NCI-H345 treated with DMSO at 0.1 percent for 48 hours (cell line): ENCODE results near the gene ENAH.
"Not testable (repeated sequence)": the region's sequence is repeated elsewhere in the genome, so short reads cannot be mapped to it uniquely, and the experiment has no call there.

ENCODE experiments used
- DNase-seq: peaks from one replicate; lab custom pipeline; 2025; ENCODE audit not compliant: unreplicated experiment; lab: John Stamatoyannopoulos, UW

Gene ENAH

DNA sequence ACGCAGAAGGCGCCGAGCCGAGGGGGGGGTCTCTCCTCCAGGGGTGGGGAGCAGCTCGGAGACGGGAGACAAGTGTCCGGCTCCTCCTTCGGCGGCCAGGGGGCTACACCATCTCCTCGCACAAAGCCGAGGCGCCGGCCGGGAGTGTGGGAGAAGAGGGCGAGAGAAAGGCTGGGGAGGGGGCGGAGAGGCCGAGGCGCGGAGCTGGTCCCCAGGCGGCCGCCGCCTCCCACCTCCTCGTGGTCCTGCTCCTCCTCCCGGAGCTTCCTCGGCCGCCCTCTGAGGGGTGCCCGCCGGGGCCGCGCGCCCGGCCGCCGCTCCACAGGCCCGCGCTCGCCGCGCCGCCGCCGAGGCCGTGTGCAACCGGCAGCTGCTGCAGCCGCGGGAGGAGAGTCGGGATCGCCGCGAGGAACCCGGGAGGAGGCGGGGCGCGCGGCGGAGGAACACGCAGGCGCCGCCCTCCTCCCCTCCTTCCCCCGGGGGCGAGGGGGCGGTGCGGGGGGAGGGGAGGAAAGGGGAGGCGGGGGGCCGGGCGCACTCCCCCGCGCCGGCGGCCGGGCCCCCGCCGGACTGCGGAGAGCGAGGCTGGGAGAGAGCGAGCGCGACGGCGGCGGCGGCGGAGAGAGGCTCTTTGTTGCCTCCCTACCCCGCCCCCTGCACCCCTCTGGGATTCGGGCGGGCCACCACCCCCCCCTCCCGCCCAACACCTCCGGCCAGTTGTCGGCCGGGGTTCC lies at the start of gene ENAH:
ENAH (minus strand) TSS at position 395 of the 734 bp plus-strand sequence. CDS start 433 bp downstream, outside the sequence.
- peak; percentile 58 for DNase-seq

DNA sequence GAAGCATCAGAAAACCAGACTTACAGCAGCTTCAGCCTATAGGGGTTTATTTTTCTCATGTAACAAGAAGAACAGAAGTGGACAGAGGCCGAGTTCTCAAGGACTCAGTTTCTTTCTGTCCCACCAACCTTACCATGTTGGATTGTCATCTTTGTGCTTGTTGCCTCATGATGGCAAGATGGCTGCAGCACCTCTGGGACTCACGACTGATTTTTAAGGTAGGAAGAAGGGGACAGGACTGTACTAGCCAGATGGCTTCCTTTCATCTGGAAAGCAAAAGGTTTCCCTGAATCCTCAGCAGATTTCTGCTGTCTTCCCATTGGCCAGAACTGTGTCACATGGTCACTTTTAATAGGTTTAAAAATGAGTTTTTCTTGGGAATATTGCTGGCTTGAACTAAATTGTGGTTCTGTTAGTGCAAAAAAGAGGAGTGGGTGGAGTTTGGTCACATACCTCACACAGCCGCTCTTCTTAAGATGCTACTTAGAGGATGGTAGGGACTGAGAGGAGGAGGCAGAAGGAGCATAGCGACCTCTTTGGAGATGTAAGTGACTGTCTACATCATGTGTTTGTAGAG lies 48.1 kb upstream of the ENAH start:
- DNase-seq, result no peak

DNA sequence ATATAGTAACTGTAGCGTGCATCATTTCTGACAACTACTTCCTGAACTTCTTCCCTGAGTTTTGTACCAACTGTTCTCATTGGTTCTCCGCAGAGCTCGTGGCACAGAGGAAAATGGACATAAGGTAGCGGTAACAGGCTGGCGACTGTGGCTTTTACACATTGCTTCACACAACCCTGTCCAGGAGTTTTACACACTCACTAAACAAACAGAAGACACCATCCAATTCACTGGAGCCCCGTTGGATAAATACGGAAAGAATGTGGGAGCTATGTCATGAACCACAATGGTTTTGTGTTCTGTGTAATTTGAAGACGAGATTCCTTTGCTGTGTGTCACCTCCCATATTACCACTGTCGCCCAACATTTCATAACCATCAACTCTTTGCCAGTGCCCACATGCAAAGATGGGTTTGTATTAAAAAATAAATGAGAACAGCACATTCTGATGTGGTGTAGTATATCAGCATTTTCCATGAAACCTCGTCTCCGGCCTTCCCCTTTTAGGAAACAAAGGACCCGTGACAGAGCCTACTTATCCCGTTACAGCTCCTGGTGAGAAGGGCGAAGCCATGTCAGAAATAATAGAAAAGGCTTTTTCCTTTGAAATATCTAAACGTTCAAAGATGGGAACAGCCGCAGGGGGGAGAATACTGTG lies 47.4 kb upstream of the ENAH start:
- DNase-seq, result no peak

DNA sequence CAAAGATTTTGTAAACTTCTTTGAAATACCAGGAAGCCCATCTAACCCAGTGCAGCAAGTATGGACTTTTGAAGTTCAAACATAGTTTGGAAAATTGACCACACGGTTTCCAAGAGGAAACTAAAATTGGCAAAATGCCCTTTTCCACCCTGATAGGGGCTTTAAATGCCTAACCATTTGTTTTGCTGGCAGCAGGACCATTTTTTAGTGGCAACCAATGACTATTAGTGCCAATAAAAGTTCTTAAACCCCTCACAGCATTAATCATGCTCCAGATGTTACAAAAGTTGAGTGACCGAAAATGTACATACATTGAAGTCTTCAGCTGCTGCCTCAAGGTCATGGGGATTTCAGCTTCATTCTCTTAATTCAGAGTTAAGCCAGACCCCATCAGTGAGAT lies 46.4 kb upstream of the ENAH start:
- no peak for DNase-seq

DNA sequence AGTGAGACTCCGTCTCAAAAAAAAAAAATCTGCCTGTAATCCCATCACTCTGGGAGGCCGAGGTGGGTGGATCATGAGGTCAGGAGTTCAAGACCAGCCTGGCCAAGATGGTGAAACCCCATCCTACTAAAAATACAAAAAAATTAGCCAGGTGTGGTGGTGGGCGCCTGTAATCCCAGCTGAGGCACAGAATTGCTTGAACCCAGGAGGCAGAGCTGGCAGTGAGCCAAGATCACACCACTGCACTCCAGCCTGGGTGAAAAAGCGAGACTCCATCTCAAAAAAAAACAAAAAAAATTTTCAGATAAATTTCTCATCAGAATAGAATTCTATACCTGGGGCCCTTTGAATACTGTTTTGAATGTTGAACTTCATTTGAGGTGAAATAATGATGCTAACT lies 45.3 kb upstream of the ENAH start:
- DNase-seq, result not testable (repeated sequence)

DNA sequence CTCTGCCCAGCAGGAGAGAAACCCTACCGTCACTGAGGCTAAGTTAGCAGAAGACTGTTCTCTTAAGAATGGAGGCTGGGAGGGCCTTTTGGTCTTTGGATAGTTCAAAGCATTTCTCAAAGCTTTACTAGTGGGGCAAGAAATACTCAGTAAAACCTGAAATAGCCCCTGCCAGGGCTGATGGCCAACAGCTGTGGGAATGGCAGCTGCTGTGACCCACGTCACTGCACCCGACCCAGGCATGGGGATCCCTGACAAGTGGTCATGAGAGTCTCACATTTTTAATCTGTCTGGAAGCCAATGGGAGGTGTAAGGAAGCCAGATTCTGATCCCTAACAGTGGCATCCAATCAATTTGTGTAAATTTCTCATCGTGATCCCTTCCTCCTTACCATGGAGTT lies 44.5 kb upstream of the ENAH start:
- no peak for DNase-seq

DNA sequence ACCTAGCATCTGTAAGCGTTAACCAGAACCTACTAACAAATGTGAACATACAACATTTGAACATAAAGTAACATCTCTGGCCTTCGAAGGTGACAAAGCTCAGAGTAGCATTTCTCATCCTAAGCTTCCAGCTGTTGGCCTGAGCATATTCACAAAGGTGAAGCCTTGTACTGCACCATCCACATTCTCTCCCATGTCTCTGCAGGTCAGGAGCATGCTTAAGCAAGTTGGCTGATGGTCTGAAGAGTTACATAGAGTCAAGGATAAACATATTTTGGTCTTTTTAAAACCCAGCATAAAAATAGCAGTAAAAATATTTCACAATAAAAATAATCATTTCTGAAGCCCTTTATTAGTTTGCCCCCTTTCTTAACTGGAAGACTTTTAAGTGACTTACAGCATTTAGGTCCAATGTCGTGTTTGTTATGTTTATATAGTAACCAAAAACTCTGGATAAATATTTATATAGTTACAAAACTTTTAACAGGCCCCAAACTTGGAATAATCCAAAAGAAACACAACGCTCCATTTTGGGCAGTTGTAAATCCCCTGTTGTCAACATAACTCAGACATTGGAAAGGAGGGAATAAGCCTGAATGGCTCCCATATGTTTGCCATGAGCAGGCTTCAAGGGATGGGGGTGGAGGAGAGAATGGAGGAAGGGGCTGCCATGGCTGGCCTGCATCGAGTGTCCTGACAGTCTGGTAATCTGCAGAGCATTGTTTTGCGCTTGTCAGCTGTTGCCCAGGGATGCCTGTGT lies 42.8 kb upstream of the ENAH start:
- no peak for DNase-seq

DNA sequence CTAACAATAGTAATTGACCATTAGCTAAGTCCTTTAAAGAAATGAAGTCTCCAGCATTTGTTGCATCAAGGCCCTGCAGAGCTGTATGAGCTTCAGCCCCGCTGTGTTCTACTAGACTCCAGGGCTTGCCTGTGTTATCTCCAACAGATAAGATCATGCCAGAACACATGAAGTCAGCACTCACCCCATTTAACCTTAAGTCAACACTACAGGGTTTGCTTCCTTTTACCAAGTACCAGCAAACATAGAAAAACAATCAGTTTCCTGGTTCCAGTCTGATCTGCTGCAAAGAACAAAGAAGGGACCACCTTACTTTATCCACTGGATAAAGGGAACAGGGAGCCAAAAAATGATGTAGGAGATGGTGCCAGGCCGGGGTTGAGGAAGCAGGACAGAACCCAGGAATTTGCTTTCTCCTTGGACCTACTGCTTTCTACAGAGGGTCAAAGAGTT lies 41.3 kb upstream of the ENAH start:
- DNase-seq, result no peak

DNA sequence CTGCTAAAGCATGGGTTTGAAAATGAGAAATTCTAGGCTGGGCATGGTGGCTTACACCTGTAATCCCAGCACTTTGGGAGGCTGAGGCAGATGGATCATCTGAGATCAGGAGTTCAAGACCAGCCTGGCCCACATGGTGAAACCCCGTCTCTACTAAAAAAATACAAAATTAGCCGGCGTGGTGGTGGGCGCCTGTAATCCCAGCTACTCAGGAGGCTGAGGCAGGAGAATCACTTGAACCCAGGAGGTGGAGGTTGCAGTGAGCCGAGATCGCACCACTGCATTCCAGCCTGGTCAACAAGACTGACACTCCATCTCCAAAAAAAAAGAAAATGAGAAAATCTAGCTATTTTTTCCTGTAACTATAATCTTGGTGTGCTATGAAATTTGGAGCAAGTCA lies 40.8 kb upstream of the ENAH start:
- not testable (repeated sequence) for DNase-seq

DNA sequence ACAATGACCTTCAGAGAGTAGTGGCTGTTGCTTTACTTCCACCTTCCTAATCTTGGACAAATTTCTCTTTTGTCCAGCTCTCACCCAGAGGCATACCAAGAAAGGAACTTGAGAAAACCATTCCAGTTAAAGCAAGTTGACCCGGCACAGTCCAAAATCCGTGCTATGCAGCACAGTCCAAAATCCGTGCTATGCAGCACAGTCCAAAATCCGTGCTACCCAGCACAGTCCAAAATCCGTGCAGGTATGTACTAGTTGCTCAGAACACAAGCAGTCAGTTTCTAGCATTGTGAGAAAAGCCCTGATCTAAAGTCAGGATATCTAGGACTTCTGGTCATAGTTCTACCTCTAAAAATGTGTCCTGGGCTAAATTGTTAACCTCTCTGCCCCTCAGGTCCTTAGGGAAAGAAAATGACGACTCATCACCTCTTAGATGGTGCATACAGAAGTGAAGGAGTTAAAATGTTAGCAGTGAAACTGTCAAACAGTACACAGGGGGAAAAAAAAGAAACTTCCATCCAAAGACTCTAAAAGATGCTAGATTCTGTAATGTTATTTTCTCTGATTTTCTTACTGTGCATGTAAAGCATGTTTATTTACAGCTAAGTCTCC lies 40.3 kb upstream of the ENAH start:
- DNase-seq, result no peak

DNA sequence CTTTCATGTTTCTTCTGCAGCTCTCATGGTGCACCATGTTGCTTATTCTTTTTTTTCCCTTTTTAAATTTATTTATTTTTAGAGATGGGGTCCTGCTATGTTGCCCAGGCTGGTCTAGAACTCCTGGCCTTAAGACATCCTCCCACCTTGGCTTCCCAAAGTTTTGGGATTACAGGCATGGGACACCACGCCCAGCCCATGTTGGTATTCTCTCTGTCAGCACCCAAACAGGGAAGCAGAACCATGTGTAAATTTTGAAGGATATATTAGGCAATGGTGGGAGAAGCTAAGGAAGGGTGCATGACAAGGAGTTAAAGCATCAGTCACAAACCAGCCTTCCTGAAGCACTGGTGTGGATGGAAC lies 39.6 kb upstream of the ENAH start:
- no peak for DNase-seq

DNA sequence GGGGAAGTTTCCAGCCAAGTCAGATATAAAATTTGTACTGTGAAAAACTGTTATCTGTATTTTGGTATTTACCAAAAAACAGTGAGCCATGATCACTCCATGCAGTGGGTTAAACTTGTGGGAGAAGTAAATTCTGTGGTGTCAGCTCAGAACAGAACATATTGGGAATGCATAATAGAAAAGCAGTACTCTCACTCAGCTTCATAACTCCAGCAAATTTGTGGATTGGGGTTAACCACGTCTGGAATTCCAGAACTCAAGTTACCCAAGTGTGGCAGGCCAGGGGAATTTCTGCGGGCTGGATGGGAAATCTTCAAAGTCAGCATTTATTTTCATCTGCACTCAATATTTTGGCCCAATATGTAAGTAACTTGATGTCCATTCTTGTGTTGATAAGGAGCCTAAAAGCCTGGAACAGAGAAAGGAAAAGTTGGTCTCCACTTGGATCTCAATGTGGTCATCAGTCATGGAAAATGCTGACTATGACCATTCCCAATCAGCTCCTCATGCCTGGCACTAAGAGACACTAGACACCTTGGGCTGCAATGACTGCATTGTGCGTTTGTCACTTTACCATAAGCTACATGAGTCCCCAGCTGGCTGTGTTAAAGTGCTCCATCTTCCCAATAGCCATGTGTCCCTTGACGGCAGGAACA lies 39.1 kb upstream of the ENAH start:
- DNase-seq, result no peak

DNA sequence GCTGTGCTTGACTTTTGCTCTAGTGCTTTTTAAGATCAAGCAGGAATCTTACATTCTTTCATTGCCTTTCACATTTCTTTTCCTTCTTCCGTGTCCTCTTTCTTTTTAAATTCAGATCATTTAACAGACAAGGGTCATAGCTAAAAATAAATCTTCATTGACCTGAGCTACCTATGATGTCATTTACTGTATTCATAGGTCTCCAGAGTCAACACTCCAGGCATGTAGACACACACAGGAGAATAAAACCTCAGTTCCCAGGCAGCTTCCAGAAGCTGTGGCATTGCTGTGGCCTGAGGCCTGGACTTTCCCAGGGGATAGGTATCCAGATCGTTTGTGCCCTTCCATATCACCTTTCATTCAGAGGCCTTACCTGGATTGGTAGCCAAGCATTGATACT lies 38.5 kb upstream of the ENAH start:
- no peak for DNase-seq

DNA sequence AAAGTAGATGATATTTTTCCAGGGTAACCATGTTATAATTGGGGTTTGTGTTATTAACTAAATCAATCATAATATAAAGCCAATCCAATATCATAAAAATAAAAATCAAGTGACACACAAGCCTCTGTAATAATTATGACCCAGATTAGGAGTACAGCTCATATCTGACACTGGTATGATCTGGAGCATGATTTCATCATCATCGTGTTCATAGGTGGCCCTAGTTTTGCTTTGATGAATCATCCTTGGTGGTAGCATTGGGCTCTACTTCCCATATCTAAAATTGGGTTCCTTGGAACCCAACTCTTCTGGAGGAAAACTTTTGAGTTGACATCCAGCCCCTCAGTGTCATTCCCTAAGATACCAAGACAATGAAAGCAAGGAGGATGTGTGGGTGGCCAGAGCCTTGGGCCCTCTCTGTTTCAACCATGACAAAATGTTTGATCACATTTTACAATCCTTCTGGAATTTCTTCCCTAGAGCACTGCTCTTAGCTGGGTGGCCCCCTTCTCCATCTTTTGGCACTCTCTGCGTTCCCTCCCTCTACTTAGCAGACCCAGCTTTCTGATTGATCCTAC lies 37.0 kb upstream of the ENAH start:
- DNase-seq, result no peak

DNA sequence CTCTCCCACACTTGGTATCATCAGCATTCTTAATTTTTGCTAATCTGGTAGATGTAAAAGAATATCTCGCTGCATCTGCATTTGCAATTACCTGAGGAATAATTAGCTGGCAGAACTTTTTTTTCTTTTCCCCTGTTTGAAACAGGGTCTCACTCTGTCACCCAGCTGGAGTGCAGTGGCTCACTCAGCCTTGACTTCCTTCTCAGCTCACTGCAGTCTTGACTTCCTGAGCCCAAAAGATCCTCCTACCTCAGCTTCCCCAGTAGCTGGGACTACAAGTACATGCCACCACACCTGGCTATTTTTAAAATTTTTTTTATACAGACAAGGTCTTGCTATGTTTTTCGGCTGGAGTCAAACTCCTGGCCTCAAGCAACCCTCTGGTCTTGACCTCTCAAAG lies 35.4 kb upstream of the ENAH start:
- no peak for DNase-seq

DNA sequence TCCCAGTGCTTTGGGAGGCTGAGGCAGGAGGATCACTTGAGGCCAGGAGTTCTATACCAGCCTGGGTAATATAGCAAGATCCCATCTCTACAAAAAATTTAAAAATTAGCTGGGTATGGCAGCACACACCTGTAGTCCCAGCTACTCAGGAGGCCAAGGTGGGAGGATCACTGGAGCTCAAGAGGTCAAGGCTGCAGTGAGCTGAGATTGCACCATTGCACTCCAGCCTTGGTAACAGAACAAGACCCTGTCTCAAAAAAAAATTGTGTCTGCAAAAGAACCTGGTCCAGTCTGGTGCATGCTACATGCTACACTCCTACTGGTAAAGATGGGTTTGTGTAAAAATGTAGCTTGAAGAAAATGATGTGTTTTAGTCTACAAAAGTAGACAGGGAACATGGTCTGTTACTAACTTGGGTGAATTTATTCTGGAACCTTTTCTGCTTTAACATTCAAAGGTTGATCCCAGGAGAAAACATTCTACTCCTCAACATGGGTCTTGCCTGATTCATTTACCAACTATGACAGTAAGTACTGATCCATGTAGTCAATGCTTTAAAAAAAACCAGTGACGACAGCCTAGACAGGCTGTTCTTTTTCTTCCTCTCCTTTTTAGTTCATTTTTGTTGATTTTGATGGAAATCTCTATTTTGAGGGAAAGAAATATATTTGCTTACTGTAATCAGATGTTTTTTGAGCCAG lies 32.7 kb upstream of the ENAH start:
- no peak for DNase-seq

DNA sequence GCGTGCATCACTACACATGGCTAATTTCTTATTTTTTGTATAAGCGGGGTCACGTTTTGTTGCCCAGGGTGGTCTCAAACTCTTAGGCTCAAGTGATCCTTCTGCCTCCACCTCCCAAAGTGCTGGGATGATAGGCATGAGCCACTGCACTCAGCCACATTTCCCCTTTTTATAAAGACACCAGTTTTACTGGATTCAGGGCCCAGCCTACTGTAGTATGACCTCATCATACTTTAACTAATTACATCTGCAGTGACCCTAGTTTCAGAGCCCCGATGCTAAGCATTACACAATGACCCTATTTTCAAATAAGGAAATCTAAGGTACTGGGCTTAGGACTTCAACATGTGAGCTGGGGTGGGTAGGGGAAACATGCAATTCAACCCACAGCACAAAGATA lies 31.8 kb upstream of the ENAH start:
- no peak for DNase-seq

DNA sequence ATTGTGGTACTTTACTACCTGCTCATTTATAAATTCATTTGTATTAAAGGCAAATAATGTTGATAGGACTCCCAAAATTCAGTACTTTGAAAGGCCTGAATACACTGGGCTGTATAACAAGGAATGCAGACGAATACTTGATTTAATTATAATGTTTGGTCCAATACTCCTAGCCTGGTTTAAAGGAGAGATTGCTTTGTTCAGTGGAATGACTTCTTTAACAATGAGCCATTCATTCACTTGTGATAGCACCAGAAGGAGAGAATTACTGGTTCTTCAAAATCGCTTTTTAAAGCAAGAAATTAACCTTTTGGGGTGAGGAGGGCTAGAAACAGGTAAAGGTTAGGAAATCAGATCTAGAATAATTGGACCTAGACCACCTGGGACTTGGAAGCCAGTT lies 28.3 kb upstream of the ENAH start:
- no peak for DNase-seq

DNA sequence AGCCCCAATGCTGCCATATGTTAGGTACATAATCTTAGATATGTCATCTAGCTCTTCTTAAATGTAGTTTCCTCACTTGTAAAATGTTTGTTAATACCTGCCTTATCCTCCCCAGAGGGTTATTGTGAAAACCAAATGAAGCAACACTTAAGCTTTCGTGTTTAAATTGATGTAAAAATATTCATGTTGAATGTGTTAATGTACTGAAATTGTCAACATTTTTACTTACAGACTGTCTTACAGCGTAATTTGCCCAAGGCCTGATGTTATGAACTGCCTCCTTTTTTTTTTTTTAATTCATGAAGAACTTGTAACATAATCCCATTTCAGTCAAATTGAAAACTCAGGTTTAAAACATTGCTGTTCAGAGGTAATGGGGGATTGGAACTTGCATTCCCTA lies 25.6 kb upstream of the ENAH start:
- DNase-seq, result no peak
